T-helper 17 cell (primary cell): ENCODE data around the gene TSSC4. TPM values are rescaled to one million over a fixed set of nuclear protein-coding genes. Genes with fewer than 3 reads are reported as not detected.
"Not testable (repeated sequence)": the region's sequence is repeated elsewhere in the genome, so short reads cannot be mapped to it uniquely, and the experiment has no call there.

Experiments used
- ATAC-seq: fragments of 150-1000 bp; cut with Tn5 transposase; 2 replicates; pipeline ENCODE4 v1.10.0; 2021; ENCODE audit warnings: mild to moderate bottlenecking, moderate library complexity
- DNase-seq, 3 donors: peaks; one replicate each; pipeline versions ENCODE4 v3.0.0 to v3.0.0-alpha.2; 2020 to 2021
- H3K9me3 ChIP-seq: one replicate; pipeline ENCODE4 v1.7.0; 2013; ENCODE audit warnings: low read length, mild to moderate bottlenecking; ENCODE audit not compliant: control insufficient read depth, poor library complexity, severe bottlenecking
- H3K27ac Mint-ChIP-seq: one replicate; pipeline ENCODE4 v1.8.0; 2022; ENCODE audit warnings: mild to moderate bottlenecking, moderate library complexity, mixed read lengths
- H3K27me3 Mint-ChIP-seq: one replicate; pipeline ENCODE4 v1.8.0; 2022; ENCODE audit warnings: mixed read lengths
- H3K36me3 Mint-ChIP-seq: one replicate; pipeline ENCODE4 v1.8.0; 2022; ENCODE audit warnings: low read depth, mixed read lengths
- H3K4me1 Mint-ChIP-seq: one replicate; pipeline ENCODE4 v1.8.0; 2022; ENCODE audit warnings: mild to moderate bottlenecking, mixed read lengths
- H3K4me3 Mint-ChIP-seq: one replicate; pipeline ENCODE4 v1.8.0; 2022; ENCODE audit warnings: mild to moderate bottlenecking, moderate library complexity, mixed read lengths
- total RNA-seq, 4 donors: library from RNA in 2 of 4; stranded (reverse) in 2 of 4; gene quantifications; one replicate each; pipeline ENCODE4 v1.2.3 and lab custom pipeline; 2022 to 2026

TSSC4 gene
- total RNA-seq, 2 donors from 2014 or later = 47.9 to 60.3 TPM

DNA sequence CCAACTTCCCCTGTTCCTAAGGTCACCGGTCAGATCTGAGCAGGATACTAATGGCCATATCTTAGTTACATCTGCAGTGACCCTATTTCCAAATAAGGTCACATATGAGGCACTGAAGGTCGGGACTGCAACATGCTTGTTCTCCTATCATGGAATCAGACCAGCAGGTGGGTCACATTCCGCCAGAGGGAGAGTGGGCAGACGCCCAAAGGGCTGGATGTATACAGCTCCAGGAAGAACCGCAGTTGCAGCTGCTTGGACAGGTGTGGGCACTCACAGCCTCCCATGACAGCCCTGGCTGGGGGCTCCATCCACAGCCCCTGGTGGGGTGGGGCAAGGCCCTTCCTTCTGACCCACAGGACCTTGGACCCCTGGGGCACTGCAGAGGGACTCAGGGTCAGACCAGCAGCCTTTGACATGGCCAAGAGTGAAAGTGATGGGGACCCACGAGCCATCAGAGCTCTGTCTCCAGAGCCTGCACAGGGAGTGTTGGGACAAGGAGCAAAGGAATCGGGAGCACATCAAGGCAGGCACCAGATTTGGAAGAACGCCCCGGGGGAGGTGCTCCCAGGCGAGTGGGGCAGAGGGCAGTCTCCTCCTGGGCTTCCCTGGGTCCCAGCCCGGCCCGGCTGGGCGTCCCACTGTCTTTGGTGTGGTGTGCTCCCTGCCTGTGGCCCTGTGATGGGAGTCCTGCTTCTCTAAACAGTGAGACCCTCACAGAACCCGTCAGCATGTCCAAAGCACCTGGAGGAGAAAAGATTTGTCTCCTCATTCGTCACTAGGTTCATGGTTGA lies 36.8 kb upstream of the TSSC4 start:
- ATAC-seq = no peak
- H3K36me3 Mint-ChIP-seq = no peaks in the 10 kb centered on the region

DNA sequence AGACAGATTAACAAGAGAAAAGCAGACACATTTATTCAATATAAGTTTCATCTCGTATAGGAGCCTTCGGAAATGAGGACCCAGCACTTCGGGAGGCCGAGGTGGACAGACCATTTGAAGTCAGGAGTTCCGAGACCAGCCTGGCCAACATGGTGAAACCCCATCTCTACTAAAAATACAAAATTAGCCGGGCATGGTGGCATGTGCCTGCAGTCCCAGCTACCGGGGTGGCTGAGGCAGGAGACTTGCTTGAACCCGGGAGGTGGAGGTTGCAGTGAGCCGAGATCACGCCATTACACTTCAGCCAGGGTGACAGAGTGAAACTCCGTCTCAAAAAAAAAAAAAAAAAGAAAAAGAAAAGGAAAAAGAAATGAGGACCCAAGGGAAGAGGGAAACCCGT lies 36.2 kb upstream of the TSSC4 start:
- not testable (repeated sequence) for H3K4me3 Mint-ChIP-seq, H3K27me3 Mint-ChIP-seq, H3K36me3 Mint-ChIP-seq, DNase-seq, H3K4me1 Mint-ChIP-seq, H3K9me3 ChIP-seq, H3K27ac Mint-ChIP-seq, ATAC-seq

More for the DNA sequence above, 36.8 kb upstream of the TSSC4 start:
- no peaks in the 10 kb centered on the region for H3K27me3 Mint-ChIP-seq
- H3K9me3 ChIP-seq = no peaks in the 10 kb centered on the region
- no peak overlapping the region for H3K4me3 Mint-ChIP-seq
- no peak for DNase-seq
- no peak overlapping the region for H3K27ac Mint-ChIP-seq
- H3K4me1 Mint-ChIP-seq = peaks cover 2% of the 10 kb centered on the region

DNA sequence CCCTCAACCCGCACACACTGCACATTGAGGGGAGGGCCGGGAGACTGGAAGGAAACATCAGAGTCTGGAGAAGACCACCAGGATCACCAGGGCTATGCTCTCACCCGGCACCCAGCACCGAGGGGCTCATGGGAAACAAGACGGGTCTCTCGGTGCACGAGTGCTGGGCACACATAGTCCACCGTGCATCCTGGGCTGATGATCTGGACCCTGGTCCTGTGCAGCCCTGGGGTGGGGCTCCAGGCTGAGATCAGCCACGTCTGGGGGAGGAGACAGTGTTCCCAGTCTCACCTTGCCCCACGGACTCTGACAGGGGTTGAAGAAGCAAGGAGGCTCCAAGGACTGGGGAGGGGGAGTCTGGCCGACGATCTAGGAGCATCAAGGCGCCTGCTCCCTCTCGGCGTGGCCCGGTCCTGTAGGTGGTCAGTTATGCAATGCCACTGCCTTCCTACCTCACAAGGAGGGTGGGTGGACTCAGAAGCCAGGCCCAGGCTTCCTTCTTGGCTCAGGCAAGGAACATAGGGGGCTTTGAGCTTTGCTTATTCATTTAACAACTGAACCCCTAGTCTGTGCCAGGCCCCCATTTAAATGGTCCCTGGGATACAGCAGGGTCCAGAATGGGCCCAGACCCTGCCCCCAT lies 34.9 kb upstream of the TSSC4 start:
- no peaks in the 10 kb centered on the region for H3K36me3 Mint-ChIP-seq
- H3K4me3 Mint-ChIP-seq = no peak overlapping the region
- ATAC-seq = no peak
- H3K9me3 ChIP-seq = no peaks in the 10 kb centered on the region
- no peak overlapping the region for H3K27ac Mint-ChIP-seq
- no peaks in the 10 kb centered on the region for H3K27me3 Mint-ChIP-seq
- DNase-seq = no peak
- no peaks in the 10 kb centered on the region for H3K4me1 Mint-ChIP-seq

DNA sequence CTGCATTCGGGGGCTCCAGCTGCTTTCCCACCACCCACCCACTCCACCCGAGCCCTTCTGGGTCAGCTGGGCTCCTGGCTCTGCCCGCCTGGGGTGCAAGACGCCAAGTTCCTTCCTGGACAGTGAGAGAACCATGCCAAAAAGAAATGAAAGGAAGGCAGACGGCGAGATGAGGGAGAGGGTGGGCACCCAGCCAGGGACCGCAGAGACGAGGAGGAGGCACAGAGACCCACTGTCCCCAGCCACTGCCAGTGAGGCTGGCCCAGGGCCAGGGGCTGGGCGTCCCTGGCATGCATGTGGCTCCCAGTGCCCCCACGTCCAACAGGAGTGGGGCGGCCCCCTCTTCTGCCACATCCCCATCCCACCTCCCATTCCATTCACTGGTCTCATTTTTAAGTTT lies 34.3 kb upstream of the TSSC4 start:
- Mint-ChIP-seq H3K4me1 (no peaks in the 10 kb centered on the region), H3K27ac (no peak overlapping the region), H3K27me3 (no peaks in the 10 kb centered on the region), H3K4me3 (no peak overlapping the region), H3K36me3 (no peaks in the 10 kb centered on the region)
- ATAC-seq (no peak), DNase-seq (no peak)
- H3K9me3 ChIP-seq = no peaks in the 10 kb centered on the region

DNA sequence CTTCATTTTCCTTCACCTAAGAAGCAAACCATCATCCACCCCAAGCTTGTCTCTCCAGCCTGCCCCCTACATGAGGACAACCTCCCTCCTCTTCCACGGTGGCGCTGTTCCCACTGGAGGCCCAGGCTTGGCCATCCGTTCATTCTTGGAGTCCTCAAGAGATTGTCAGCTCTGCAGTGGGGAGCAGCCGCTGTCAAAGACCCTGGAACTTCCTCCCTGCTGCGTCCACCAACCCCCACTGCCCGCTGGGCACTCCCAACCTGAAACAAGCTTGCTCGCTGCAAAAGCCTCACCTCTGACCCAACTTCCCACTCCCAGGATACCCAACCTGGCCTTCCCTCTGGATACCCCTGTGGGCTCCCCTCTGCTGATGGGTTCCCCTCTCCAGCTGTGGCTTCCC lies 33.8 kb upstream of the TSSC4 start:
- ATAC-seq = no peak
- H3K36me3 Mint-ChIP-seq = no peaks in the 10 kb centered on the region
- H3K4me1 Mint-ChIP-seq = no peaks in the 10 kb centered on the region
- H3K9me3 ChIP-seq = no peaks in the 10 kb centered on the region
- no peak for DNase-seq
- H3K4me3 Mint-ChIP-seq = no peak overlapping the region
- H3K27ac Mint-ChIP-seq = no peak overlapping the region
- H3K27me3 Mint-ChIP-seq = no peaks in the 10 kb centered on the region

DNA sequence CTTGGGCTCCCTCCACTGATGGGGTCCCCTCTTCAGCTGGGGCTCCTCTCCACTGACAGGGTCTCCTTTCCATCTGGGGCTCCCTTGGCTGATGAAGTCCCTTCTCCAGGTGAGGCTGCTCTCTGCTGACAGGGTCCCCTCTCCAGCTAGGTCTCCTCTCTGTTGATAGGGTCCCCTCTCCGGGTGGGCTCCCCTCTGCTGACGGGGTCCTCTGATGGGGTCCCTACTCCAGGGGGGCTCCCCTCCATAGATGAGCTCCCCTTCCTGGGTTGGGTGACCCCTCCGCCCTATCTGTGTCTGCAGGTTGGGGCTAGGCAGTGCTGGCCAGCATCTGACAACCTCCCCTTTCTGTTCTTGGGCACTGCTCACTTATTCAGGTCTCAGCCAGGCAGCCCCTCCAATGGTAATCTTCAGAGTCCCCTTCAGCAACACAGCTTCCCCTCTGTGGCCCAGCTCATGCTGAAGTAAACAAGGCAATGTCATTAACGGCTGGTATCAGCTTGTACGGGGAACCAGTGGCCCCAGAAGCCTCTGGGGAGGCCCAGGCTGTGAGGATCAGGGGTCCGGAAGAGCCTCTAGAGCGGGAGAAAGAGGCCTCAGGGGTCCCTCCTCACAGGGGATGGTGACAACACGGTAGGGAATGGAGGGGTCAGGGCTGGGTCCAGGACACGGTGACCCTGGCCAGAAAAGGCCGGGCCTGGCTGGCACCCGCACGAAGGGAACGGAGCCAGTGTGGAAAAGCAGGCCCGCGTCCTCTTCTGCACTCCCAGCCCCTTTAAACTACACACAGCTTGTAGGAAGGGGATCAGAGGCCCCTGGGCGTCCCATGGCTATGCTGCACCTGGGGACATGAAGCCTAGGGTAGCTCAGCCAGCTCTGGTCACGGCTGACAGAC lies 33.0 kb upstream of the TSSC4 start:
- Mint-ChIP-seq H3K27ac (no peak overlapping the region), H3K4me1 (no peaks in the 10 kb centered on the region), H3K36me3 (no peaks in the 10 kb centered on the region), H3K4me3 (no peak overlapping the region), H3K27me3 (no peaks in the 10 kb centered on the region)
- H3K9me3 ChIP-seq = no peaks in the 10 kb centered on the region
- no peak for ATAC-seq
- no peak for DNase-seq

DNA sequence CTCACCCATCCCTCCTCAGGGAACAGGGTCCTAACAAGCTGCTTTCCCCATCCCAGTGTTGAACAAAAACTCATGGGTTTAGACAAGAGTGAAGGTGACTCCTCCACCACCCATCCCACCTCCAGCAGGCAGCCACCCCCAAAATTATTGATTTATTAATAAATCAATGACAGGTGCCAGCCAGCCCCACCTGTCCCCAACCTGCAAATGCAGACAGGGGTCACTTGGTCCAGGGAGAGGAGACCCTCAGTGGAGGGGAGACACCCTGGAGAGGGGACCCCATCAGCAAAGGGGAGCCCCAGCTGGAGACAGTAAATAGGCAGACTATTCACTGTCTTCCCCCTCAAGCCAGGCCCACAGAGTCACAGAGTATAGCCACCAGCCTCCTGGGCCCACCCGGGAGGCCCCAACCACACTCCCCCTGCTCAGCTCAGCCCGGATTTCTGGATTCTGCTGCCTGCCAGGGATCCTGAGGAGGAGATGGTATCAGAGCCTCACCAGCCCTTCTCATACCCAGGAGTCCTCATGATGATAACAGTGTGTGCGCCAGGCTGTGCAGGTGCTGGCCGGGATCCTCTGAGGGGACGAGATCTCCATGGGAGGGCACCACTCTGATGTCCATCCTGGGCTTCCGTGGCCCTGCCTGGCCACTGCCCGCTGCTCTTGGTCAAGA lies 32.2 kb upstream of the TSSC4 start:
- ATAC-seq (no peak), DNase-seq (no peak)
- H3K4me1 Mint-ChIP-seq = no peaks in the 10 kb centered on the region
- no peaks in the 10 kb centered on the region for H3K36me3 Mint-ChIP-seq
- H3K27me3 Mint-ChIP-seq = no peaks in the 10 kb centered on the region
- no peak overlapping the region for H3K4me3 Mint-ChIP-seq
- H3K27ac Mint-ChIP-seq = no peak overlapping the region
- no peaks in the 10 kb centered on the region for H3K9me3 ChIP-seq

DNA sequence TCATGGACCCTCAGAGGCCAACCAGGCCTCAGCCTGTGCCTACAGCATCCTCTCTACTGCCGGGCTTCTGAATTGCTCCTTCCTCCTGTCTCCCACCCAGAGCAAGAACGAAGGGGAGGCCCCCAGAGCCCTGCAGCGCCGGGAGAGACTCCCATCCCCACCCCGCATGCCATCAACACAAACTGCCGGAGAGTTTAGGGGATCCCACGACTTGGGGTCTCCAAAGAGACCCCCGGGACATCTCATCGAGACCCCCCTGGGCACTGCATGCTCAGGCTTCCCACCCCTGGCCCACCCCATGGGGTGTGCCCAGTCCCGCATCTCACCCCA lies 31.7 kb upstream of the TSSC4 start:
- Mint-ChIP-seq H3K27ac (no peak overlapping the region), H3K4me3 (no peak overlapping the region), H3K27me3 (no peaks in the 10 kb centered on the region), H3K36me3 (no peaks in the 10 kb centered on the region), H3K4me1 (no peaks in the 10 kb centered on the region)
- ATAC-seq = no peak
- no peaks in the 10 kb centered on the region for H3K9me3 ChIP-seq
- DNase-seq = no peak

DNA sequence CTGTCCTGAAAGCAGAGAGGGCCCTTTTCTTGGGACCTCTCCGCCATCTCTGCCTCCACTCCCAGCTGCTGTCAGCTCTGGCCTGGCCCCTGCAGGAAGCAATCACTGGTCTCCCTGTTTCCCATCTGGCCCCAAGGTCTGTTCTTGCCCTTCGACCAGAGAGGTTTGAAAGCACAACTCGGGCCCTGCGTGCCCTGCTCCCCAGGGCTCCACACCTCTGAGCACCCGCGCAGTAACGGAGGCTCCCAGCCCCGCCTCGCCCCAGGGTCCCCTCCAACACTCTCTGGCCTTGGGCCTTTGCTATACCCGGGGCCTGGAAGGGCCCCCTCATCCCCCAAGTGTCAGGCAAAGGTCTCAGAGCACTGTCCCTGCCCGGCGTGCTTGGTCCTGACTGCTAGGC lies 31.2 kb upstream of the TSSC4 start:
- H3K4me1 Mint-ChIP-seq = no peaks in the 10 kb centered on the region

DNA sequence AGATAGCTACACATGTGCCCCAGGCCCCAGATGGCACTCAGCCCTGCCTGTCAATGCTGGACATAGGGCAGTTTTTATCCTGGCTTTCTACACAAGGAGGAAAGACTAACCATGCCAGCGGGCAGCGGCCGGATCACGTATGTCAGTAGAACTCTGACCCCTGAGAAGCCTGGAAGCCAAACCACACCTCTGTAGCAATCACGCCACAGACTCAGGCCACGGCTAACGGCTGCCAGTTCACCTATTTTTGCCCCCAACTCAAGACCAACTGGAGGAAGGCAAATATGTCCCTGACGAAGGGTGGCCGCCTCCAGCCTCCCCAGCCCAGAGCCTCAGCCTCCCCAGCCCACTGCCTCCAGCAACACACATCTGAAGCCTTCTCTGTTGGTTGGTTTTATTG lies 30.7 kb upstream of the TSSC4 start:
- Mint-ChIP-seq H3K4me3 (no peak overlapping the region), H3K27me3 (no peaks in the 10 kb centered on the region), H3K4me1 (no peaks in the 10 kb centered on the region), H3K36me3 (no peaks in the 10 kb centered on the region), H3K27ac (no peak overlapping the region)
- ATAC-seq (no peak), DNase-seq (no peak)
- H3K9me3 ChIP-seq = no peaks in the 10 kb centered on the region

More for the DNA sequence above, 31.2 kb upstream of the TSSC4 start:
- no peaks in the 10 kb centered on the region for H3K36me3 Mint-ChIP-seq
- no peak overlapping the region for H3K27ac Mint-ChIP-seq
- no peak for ATAC-seq
- DNase-seq = no peak
- no peaks in the 10 kb centered on the region for H3K27me3 Mint-ChIP-seq
- no peaks in the 10 kb centered on the region for H3K9me3 ChIP-seq
- H3K4me3 Mint-ChIP-seq = no peak overlapping the region

DNA sequence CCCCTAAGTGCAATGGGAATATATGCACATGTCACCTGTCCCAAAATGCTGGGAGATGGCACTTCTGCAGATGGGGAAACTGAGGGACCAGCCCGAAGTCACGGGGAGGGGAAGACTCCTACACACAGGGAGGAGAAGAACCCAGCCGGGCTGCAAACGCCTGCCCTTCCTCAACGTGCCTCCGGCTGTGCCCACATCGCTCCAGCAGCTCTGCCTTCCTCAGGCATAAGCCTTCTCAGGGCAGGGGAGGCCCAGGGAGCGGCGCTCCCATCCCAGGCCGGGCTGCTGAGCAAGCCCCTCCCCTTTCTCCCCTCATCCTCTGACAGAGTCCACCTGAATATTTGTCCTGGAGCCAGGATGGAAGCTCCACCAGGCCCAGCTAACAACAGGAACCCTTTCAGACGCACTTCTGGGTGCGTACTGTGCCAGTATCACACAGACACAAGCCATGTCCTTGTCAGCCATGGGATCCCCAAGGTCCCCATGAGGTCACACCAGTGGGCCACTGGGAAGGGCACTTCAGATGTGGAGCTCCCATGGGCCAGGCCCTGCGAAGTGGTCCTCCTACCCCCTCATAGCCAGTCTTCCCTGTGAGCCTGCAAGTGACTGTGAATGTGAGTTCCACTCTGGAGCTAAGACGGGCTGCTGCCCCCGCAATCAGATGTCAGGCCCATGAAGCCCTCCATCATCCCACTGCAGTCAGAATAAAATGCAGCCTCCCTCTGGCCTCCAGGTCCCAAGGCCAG lies 25.9 kb upstream of the TSSC4 start:
- no peak overlapping the region for H3K4me3 Mint-ChIP-seq
- H3K9me3 ChIP-seq = no peaks in the 10 kb centered on the region
- no peak overlapping the region for H3K27ac Mint-ChIP-seq
- peaks cover 6% of the 10 kb centered on the region for H3K4me1 Mint-ChIP-seq
- DNase-seq (no peak), ATAC-seq (no peak)
- H3K36me3 Mint-ChIP-seq = no peaks in the 10 kb centered on the region
- H3K27me3 Mint-ChIP-seq = peaks cover 5% of the 10 kb centered on the region

DNA sequence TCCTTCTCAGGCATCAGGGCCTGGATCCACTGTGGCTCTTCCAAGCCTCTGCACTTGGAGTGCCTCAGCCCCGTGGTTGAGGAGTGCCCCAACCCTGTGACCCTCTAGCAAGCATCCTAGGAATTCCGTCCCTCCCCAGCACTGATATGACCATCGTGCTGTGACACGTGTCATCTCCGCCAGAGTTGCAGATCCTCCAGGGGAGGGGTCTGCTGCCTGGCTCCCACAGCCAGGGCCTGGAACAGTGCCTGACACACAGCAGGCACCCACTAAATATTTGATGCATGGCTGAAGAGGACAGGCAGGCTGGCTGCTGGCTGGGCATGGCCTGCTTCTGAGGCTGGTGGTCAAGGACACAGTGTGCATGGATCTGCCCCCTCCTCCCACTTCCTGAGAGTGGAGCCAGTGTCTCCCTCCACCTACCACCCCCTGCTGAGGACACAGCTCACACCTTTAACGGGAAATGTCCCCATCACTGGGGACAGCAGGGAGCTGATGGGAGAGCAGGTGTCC lies 25.2 kb upstream of the TSSC4 start:
- H3K4me3 Mint-ChIP-seq = peak overlapping the region; percentile 68
- H3K27ac Mint-ChIP-seq = no peak overlapping the region

More for the DNA sequence above, 25.2 kb upstream of the TSSC4 start:
- ATAC-seq (no peak), DNase-seq (no peak)
- Mint-ChIP-seq H3K27me3 (peaks cover 5% of the 10 kb centered on the region), H3K4me1 (peaks cover 8% of the 10 kb centered on the region), H3K36me3 (no peaks in the 10 kb centered on the region)
- no peaks in the 10 kb centered on the region for H3K9me3 ChIP-seq
